EL (cell line): ENCODE measurements around the gene PRKACB.

Source experiments
- DNase-seq: peaks from one replicate; pipeline ENCODE4 v3.0.0-alpha.2; 2016

PRKACB gene

DNA sequence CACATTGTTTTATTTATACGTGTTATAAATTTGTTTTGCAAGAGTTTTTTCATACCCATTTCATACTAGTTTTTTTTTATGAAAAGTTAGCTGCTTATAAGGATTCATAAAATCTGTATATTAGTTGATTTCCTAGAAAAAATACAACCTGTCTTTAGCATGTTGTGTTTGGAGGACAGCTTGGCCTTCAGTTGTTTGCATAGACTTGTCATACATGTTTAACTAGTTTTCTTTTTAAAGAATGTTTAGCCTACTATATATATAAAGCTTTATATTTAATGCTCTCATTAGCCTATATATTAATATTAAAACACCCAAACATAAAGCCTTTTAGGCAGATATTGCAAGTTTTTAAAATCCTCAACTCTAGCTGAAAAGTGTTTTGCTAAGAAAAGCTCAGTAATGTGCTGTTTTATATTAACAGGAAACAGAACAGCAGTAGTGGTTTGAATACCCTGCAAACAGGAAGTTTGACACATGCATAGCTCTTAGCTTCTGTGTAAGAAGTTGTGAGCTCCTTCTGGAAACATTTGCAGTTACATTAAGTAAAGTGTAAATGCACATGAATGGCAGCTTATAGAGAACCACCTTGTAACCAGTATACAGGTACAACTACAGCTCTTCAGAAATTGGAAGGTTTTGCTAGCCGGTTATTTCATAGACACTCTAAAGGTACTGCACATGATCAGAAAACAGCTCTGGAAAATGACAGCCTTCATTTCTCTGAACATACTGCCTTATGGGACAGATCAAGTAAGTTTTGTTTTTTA lies at the start of gene PRKACB:
Gene PRKACB (plus strand): TSS at position 476 of the 770 bp plus-strand sequence. CDS start 91 bp downstream, at position 567.
- DNase-seq = peak; percentile 44

DNA sequence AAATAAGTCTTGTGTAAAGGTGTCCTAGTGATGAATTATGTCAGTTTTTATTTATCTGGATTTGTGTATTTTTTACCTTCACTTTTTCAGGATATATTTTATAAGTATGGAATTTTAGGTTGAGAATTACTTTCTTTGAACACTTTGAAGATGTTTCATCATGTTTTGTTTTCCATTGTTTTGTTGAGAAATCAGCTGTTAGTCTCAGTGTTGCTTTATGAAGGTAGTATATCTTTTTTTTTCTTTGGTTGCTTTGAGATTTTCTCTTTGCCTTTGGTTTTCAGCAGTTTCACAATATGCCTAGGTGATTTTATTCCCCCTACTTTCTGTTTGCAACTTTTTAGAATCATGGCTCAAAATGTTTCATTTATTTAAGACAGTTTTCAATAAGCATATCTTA lies 48.8 kb upstream of the PRKACB start:
- no peak for DNase-seq

GRCh38 chr1:84096176-84096575 lies 47.9 kb upstream of the PRKACB start:
- DNase-seq = peak; percentile 60

GRCh38 chr1:84101204-84101603 lies 42.9 kb upstream of the PRKACB start:
- DNase-seq = no peak

DNA sequence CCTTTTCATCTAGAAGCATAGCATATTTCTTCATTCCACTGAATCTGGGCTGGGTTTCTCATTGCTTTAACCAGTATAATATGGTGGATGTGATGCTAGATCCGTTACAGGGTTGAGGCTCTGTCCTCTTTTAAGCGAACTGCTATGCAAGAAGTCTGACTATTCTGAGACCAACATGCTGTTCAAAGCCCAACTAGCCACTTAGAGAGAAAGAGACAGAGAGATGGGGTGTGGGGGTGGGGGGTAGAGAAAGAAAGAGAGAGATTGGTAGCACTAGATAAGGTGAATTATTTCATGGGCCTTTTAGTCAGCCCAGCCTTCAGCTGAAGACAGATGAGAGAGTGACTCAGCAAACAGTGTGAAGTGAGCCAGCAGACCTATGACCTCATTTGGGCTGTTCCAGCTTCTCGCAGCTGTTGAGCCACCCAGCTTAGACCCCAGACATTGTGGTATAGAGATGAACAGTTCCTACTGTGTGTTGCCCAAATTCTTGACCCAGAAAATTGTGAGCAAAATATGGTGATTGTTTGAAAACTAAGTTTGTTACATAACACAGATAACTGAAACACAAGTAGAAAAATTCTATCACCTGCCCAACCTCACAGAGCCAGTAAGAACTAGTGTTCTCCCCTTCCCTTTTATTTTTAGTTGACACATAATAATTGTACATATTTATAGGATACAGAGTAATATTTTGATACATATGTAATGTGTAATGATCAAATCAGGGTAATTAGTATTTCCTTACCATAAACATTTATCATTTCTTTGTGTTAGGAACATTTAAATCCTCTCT lies 40.7 kb upstream of the PRKACB start:
- peak; percentile 90 for DNase-seq

DNA sequence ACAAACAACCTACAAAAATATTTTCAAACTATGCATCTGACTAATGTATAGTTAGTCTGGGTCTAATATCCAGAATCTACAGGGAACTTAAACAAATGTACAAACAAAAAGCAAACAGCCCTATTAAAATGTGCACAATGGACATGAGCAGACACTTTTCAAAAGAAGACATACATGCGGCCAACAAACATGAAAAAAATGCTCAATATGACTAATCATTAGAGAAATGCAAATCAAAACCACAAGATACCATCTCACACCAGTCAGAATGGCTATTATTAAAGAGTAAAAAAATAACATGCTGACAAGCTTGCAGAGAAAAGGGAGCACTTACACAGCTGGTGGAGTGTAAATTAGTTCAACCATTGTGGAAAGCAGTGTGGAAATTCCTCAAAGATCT lies 36.5 kb upstream of the PRKACB start:
- peak; percentile 80 for DNase-seq

DNA sequence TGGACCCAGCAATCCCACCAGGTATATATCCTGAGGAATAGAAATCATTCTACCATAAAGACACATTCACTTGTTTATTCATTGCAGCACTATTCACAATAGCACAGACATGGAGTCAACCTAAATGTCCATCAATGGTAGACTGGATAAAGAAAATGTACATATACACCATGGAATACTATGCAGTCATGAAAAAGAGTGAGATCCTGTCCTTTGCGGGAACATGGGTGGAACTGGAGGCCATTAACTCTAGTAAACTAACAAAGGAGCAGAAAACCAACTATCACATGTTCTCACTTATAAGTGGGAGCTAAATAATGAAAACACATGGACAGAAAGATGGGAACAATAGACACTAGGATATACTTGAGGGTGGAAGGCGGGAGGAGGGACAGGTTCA lies 36.1 kb upstream of the PRKACB start:
- no peak for DNase-seq

DNA sequence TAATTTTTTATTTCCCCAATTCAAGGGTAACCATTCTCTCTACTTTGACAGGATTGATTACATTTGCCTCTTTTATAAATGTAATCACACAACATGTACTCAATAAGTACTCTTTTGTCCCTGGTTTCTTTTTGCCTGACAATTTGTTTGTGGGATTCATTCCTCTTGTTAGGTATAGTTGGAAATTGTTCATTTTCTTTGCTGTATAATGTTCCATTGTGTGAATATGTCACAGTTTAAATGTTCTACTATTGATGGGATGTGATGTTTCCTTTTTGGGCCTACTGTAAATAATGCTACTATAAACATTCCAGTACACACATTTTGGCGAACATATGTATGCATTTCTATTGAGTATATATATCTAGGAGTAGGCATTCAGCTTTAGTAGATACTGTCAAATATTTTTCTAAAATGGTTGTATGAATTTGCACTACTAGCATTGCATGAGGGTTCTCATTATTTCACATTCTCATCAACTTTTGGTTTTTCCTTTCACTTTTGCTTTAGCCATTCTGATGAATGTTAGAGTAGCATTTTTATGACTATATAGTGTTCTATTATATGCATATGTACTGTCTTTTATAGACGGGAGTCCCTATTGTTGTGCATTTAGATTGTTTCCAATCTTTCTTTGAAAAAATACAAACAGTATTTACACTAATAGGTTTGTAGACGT lies 35.0 kb upstream of the PRKACB start:
- no peak for DNase-seq

DNA sequence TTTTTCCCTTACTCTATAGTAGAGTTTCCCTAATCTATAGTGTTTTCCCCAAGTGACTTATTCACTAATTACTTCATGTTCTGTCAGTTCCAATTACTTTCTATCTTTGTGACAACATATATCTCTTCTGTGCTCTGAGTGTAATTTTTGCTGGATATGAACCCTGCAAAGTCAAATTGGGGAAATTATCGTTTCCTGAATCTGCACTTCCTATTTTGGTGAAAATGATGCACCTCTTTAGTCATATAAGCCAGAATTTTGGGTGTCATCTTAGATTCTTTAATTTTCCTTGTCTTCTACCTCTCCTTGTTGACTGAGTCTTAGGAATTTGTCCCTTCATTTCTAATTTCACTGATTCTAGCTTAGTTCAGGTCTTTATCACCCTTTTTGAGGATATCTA lies 33.4 kb upstream of the PRKACB start:
- DNase-seq = no peak

GRCh38 chr1:84116558-84116957 lies 27.5 kb upstream of the PRKACB start:
- DNase-seq = no peak

GRCh38 chr1:84117868-84118267 lies 26.2 kb upstream of the PRKACB start:
- DNase-seq = peak; percentile 22

GRCh38 chr1:84121360-84121759 lies 22.7 kb upstream of the PRKACB start:
- DNase-seq = no peak

DNA sequence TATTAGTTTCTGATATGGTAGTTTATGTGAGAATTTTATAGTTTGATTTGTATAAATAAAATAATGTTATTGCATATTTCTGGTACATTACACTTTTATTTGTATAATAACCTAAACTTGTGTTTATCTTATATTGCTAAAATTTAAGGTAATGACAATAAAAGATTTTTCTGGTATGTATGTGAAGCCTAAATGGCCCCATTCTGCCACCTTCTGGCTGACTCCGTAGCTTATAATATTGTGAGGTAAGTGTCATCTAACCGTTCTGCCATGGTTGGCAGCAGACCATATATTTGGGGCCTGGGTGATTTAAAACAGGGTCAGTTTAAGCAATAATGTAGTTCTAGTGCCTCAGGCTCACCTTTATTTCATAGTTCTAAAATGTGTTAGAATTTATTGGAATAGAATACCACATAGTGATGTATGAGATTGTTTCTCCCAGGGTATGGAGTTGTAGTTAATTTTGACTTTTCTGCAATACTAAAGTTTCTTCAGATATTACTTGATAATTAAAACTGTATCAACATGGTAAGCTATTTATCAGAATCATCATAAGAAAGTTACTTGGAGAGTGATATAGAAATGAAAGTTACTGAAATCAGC lies 21.2 kb upstream of the PRKACB start:
- DNase-seq = peak; percentile 57

DNA sequence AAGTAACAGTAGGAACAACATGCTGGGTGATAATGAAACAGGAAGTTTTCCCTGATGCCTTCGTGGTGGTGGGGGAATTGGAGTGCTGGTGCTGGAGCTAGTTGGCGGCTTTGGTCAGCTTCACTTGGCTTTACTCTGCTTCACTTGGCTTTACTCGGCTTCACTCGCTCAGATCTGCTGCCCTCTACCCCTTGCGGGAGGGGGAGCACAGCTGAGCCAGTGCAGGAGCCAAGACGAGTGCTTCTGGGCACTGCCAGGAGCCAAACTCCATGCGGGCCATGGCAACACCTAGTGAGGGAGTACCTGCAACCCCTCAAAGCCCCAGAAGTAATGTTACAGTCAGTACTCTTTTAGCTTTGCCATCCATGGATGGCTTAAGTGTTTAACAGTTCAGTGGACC lies 10.6 kb upstream of the PRKACB start:
- no peak for DNase-seq

DNA sequence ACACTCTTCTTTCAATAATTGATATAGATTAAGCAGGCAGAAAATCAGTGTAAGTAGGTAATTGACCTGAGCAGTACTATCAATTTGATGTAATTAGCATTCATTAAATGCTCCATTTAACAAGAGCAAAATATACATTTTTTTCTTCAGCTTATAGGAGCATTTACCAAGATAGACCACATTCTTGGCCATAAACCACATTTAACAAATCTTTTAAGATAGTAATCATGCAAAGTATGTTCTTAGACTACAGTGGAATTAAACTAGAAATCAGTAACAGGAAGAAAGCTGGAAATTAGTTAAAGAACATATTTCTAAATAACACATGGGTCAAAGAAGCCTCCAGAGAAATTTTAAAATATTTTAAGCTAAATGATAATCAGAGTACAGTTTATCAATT lies 8.7 kb upstream of the PRKACB start:
- DNase-seq = no peak

DNA sequence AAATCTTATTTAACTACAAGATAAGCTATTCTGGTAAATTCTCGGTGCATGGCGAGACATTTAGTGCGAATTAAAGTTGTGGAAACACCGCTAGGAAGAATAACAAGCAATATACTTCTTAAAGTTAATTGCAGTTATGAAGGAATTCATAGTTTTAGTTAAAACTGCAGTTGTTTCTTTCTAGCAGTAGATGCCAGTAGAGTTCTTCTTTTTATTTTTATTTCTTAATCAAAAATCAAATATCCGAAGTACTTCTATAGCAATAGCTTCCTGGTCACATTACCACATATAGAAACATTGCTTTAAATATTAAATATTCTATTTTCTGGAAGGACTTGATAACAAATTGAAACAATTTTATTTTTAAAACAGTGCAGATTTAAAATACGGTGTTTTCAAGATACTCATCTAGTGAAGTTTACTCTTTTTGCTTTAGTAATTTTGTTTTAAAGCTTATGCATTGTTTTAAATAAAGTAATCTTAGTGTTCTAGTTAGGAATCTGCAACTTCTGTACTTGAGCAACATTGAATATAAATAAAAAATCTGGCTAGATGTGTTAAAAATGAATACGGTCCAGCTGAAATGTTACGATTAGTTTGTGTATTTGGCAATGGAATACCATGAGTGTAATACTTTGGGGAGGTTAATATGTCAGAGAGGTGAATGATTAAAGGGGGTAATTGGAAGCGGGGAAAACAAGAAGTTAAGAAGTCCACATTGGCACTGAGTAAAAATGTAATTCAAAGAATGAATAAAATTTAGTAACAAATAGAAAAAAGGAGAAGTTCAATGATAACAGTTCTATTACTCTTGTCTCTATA lies 2.7 kb upstream of the PRKACB start:
- no peak for DNase-seq

DNA sequence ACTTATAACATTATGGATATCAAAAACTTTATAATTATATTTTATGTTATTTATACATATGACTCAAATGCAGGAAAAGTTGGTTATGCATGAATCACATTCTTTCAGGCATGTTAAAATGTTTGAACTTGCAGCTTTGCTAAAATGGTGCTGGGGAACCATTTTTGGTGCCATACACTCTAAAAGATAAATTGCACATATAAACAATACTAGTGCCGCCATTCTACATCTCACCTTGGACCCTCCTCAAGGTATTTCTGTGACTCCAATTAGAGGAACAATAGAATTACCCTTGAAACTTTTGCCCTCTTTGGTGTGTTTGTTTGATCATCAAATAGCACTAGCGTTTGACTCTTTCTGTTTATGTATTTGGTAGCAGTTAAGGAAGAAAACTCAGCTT lies 997 bp downstream of the PRKACB start:
- DNase-seq = no peak

GRCh38 chr1:84146411-84147032 lies 2.5 kb downstream of the PRKACB start:
- DNase-seq = peak; percentile 61

- DNase-seq = no peak
These were observed 4.7 kb downstream of the PRKACB start for GRCh38 chr1:84148758-84149157.

GRCh38 chr1:84152649-84153056 lies 8.6 kb downstream of the PRKACB start:
- no peak for DNase-seq

- DNase-seq = no peak
These were observed 11.4 kb downstream of the PRKACB start for GRCh38 chr1:84155517-84155916.

GRCh38 chr1:84156210-84156621 lies 12.1 kb downstream of the PRKACB start:
- peak; percentile 80 for DNase-seq
